Hepatocyte (in vitro differentiated cells): ENCODE measurements around the gene XPNPEP1. TPM values are rescaled to one million over a fixed set of nuclear protein-coding genes. Genes with fewer than 3 reads are reported as not detected.

Experiments
- DNase-seq: peaks from one replicate; pipeline ENCODE4 v3.0.0-alpha.2; 2016; ENCODE audit warnings: low spot score
- H2AFZ ChIP-seq: fragments of 200-600 bp; sonication (generic); 2 replicates; pipeline ENCODE4 v1.6.0; 2016; ENCODE audit warnings: antibody characterized with exemption, mild to moderate bottlenecking
- H3K27ac ChIP-seq: fragments of 200-600 bp; sonication (generic); 2 replicates; pipeline ENCODE4 v1.5.1; 2016; ENCODE audit warnings: mild to moderate bottlenecking
- H3K27me3 ChIP-seq: fragments of 200-600 bp; sonication (generic); 2 replicates; pipeline ENCODE4 v1.6.1; 2016
- H3K36me3 ChIP-seq: fragments of 200-600 bp; sonication (generic); replicated peaks from 2 replicates; pipeline ENCODE4 v1.5.1; 2016; ENCODE audit warnings: low read depth; ENCODE audit not compliant: insufficient read depth
- H3K4me1 ChIP-seq: fragments of 200-600 bp; sonication (generic); 2 replicates; pipeline ENCODE4 v1.5.1; 2016; ENCODE audit warnings: mild to moderate bottlenecking, moderate library complexity; ENCODE audit not compliant: insufficient read depth
- H3K4me2 ChIP-seq: fragments of 200-600 bp; sonication (generic); 2 replicates; pipeline ENCODE4 v1.6.0; 2016
- H3K4me3 ChIP-seq: fragments of 200-600 bp; sonication (generic); 2 replicates; pipeline ENCODE4 v1.5.1; 2016; ENCODE audit warnings: mild to moderate bottlenecking
- H3K79me2 ChIP-seq: fragments of 200-600 bp; sonication (generic); 2 replicates; pipeline ENCODE4 v1.6.0; 2017; ENCODE audit warnings: mild to moderate bottlenecking
- H3K9me2 ChIP-seq: fragments of 200-600 bp; sonication (generic); replicated peaks from 2 replicates; pipeline ENCODE4 v1.6.0; 2017; ENCODE audit warnings: mild to moderate bottlenecking; ENCODE audit not compliant: insufficient read depth
- H3K9me3 ChIP-seq: fragments of 200-600 bp; sonication (generic); 2 replicates; pipeline ENCODE4 v1.5.1; 2016; ENCODE audit warnings: low read depth, mild to moderate bottlenecking
- H4K20me1 ChIP-seq: fragments of 200-600 bp; sonication (generic); 2 replicates; pipeline ENCODE4 v1.6.0; 2016; ENCODE audit warnings: mild to moderate bottlenecking; ENCODE audit not compliant: insufficient read depth, poor library complexity, severe bottlenecking
- EZH2 ChIP-seq: fragments of 200-600 bp; sonication (generic); IDR thresholded peaks from 2 replicates; pipeline ENCODE4 v1.6.1; 2016; ENCODE audit warnings: antibody characterized with exemption, mild to moderate bottlenecking, borderline replicate concordance
- EZH2phosphoT487 ChIP-seq: fragments of 200-600 bp; sonication (generic); IDR thresholded peaks from one replicate; pipeline ENCODE4 v1.6.1; 2018; ENCODE audit warnings: antibody characterized with exemption, mild to moderate bottlenecking, low read depth, moderate library complexity; ENCODE audit not compliant: unreplicated experiment, severe bottlenecking
- WGBS: methylation state at CpG from one replicate; pipeline ENCODE4 v1.1.6; 2016; ENCODE audit warnings: low lambda C conversion rate; ENCODE audit errors: missing lambda C conversion rate; 5-methylcytosine and 5-hydroxymethylcytosine counted together
- polyA plus RNA-seq: library from polyadenylated mRNA; unstranded; fragments of >200 nt; fragmentation: Nextera tagmentation; extraction: Ambion mirVana; gene quantifications from 2 replicates; pipeline ENCODE4 v1.2.1, GENCODE V29; 2016
- total RNA-seq: library from RNA; depleted of rRNA; stranded (reverse); fragments of >200 nt; gene quantifications from 2 replicates; pipeline ENCODE4 v1.2.3, GENCODE V29; 2014
- TF ChIP-seq, protein P1 (sequence below): fragments of 200-600 bp; sonication (generic); IDR thresholded peaks from 2 replicates; pipeline ENCODE4 v1.5.1; 2016; ENCODE audit warnings: antibody characterized with exemption, mild to moderate bottlenecking; ENCODE audit not compliant: poor library complexity

XPNPEP1 gene
- total and polyA plus RNA-seq, 2 experiments from 2014 or later, result 55.5 to 99.4 TPM

DNA sequence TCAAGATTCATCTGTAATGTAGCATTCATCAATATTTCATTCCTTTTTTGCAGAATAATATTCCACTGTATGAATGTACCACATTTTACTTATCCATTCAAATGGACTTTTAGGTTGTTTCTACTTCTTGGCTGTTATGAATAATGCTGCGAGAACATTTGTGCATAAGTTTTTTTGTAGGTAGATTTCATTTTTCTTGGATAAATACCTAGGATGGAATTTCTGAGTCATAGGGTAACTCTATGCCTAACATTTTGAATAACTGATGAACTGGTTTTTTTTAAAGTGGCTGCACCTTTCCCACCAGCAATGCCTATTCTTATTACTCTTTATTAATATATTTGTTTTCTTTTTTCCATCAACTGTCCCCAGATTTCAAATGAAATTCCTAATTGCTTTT is 9.1 kb upstream of the XPNPEP1 start:
- H3K27me3 ChIP-seq, result no peaks in the 10 kb centered on the region
- no peak overlapping the region for H3K4me3 ChIP-seq
- H3K9me3 ChIP-seq, result no peaks in the 10 kb centered on the region
- no peaks in the 10 kb centered on the region for H4K20me1 ChIP-seq
- no peaks in the 10 kb centered on the region for H3K36me3 ChIP-seq
- H3K4me2 ChIP-seq, result no peak overlapping the region
- no peaks in the 10 kb centered on the region for H3K4me1 ChIP-seq
- no peak overlapping the region for H3K27ac ChIP-seq
- WGBS, result 97% methylated on average over 1 of the region's 1 CpG
- H2AFZ ChIP-seq, result no peak overlapping the region
- no peaks in the 10 kb centered on the region for H3K9me2 ChIP-seq
- DNase-seq, result no peak
- no peaks in the 10 kb centered on the region for H3K79me2 ChIP-seq
- TF ChIP-seq EZH2, result no peak
- TF ChIP-seq, protein P1, sequence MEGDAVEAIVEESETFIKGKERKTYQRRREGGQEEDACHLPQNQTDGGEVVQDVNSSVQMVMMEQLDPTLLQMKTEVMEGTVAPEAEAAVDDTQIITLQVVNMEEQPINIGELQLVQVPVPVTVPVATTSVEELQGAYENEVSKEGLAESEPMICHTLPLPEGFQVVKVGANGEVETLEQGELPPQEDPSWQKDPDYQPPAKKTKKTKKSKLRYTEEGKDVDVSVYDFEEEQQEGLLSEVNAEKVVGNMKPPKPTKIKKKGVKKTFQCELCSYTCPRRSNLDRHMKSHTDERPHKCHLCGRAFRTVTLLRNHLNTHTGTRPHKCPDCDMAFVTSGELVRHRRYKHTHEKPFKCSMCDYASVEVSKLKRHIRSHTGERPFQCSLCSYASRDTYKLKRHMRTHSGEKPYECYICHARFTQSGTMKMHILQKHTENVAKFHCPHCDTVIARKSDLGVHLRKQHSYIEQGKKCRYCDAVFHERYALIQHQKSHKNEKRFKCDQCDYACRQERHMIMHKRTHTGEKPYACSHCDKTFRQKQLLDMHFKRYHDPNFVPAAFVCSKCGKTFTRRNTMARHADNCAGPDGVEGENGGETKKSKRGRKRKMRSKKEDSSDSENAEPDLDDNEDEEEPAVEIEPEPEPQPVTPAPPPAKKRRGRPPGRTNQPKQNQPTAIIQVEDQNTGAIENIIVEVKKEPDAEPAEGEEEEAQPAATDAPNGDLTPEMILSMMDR, result no peak
- TF ChIP-seq EZH2phosphoT487, result no peak

DNA sequence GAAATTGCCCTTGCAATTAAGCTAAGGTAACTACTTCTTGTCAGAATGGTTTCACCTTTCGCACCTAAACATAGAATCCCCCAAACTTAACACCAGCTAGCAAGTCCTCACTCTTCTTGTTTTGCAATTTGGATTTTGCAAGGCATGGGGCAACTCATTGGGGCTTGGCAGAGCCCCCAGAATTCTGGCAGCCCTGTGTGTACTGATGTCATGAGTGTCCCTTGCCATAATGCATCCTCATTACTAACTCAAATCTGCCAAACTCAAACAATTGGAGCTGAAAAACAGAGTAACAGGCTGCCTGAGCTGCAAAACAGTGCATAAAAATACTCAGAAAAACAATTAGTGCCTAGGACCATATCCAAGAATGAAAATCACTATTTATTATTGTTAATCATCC is 7.9 kb upstream of the XPNPEP1 start:
- Histone ChIP-seq H3K9me2 (no peaks in the 10 kb centered on the region), H4K20me1 (no peaks in the 10 kb centered on the region), H2AFZ (no peak overlapping the region), H3K4me2 (no peak overlapping the region), H3K36me3 (no peaks in the 10 kb centered on the region), H3K9me3 (no peaks in the 10 kb centered on the region), H3K79me2 (no peaks in the 10 kb centered on the region), H3K4me1 (no peaks in the 10 kb centered on the region), H3K27ac (no peak overlapping the region), H3K4me3 (no peak overlapping the region), H3K27me3 (no peaks in the 10 kb centered on the region)
- TF ChIP-seq, protein P1, result no peak
- TF ChIP-seq EZH2phosphoT487 (no peak), EZH2 (no peak)
- 96% methylated on average over 1 of the region's 1 CpG for WGBS
- no peak for DNase-seq

DNA sequence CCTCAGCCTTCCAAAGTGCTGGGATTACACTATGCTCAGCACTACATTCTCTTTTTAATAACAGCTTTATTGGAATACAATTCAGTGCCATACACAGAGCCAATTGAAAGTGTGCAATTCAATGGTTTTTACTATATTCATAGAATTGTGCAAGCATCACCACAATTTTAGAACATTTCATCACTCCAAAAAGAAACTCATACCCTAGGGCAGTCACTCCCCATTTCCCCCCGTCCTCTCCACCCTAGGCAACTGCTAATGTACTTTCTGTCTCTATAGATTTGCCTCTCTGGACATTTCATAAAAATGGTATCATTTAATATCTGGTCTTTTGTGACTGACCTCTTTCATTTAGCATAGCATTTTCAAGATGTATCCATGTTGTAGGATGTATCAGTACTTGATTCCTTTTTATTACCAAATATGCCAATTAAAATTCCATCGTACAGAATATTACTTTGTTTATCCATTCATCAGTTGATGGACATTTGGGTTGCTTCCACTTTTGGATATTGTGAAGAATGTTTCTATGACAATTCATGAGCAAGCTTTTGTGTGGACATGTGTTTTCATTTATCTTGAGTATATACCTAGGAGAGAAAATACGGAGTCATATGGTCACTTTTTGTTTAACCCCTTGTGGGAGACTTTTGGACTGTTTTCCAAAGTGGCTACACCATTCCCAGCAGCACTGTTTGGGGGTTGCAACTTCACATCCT is 6.3 kb upstream of the XPNPEP1 start:
- Histone ChIP-seq H3K79me2 (no peaks in the 10 kb centered on the region), H3K9me2 (no peaks in the 10 kb centered on the region), H4K20me1 (no peaks in the 10 kb centered on the region), H3K27ac (no peak overlapping the region), H3K4me3 (no peak overlapping the region), H3K4me2 (no peak overlapping the region), H3K27me3 (no peaks in the 10 kb centered on the region), H2AFZ (no peak overlapping the region), H3K36me3 (no peaks in the 10 kb centered on the region), H3K4me1 (no peaks in the 10 kb centered on the region), H3K9me3 (no peaks in the 10 kb centered on the region)
- WGBS, result 62% methylated on average over 3 of the region's 3 CpGs
- TF ChIP-seq, protein P1, result no peak
- no peak for TF ChIP-seq EZH2phosphoT487
- no peak for TF ChIP-seq EZH2
- DNase-seq, result no peak
